Measurements from ENCODE around the gene RND1.
"Not testable (repeated sequence)": the region's sequence is repeated elsewhere in the genome, so short reads cannot be mapped to it uniquely, and the experiment has no call there.

Gene RND1

DNA sequence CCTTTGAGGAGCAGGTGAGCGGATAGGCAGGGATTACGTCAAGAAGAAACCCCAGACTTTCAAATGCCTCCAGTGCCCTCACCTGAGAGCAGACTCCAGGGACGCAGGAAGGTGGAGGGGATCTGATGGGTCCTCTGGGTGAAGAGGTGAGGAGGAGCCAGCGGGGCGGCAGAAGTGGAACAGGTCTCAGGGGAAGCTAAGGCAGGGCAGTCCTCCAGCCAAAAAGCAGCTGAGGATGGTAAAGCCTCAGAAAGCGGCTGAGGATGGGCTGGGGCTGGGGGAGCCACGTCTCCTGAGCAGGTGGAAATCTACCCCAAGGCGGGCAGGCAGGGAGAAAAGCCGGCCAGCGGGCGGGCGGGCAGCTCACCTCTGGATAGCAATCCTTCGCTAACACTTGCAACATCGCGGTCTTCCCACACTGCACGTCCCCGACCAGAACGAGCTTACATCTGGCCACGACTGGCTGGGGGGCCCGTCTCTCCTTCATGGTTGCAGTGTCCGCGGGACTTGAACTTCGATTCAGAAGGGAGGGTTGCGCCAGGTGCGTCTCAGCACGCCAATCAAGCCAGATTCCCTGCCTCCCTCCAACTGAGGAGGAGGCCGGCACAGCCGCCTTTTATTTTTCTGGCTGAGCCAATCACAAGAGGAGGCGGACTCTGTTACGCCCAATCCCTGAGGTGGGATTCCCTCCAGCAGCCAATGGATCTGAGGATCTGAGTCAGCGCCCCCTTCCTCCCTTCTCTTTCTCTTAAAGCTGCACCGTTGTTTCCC is at the start of gene RND1:
Gene RND1, minus strand, starts transcription at position 590 of the 771 bp plus-strand sequence. Its CDS starts 103 bp downstream, at position 487.
- DNase-seq (ENCODE audit: low read depth) = peak; percentile 66

DNA sequence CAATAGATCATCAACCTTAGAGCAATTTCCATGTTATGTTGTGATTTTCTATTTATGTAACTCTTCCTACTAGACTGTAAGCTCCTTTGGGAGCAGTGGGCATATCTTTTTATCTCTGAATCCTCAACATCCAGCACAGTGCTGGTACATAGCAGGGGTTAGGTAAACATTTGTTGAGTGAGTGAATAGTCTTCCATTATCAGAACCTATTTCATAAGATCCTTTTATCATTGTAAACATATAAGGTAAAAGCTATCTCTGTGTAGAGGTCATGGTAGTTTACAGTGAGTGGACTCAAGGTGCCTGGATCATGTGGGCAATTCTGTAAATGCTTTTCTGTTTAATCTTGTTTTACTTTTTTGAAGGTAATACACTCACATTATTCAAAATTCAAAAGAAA is 44.5 kb upstream of the RND1 start:
- DNase-seq (ENCODE audit: low read depth) = no peak

DNA sequence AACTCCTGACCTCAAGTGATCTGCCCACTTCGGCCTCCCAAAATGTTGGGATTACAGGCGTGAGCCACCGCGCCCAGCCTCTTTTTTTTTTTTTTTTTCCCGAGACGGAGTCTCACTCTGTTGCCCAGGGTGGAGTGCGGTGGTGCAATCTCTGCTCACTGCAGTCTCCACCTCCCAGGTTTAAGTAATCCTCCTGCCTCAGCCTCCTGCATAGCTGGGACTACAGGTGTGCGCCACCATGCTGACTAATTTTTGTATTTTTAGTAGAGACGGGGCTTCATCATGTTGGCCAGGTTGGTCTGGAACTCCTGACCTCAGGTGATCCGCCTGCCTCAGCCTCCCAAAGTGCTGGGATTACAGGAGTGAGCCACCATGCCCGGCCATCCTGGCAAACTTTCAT is 44.0 kb upstream of the RND1 start:
- DNase-seq (ENCODE audit: low read depth) = not testable (repeated sequence)

DNA sequence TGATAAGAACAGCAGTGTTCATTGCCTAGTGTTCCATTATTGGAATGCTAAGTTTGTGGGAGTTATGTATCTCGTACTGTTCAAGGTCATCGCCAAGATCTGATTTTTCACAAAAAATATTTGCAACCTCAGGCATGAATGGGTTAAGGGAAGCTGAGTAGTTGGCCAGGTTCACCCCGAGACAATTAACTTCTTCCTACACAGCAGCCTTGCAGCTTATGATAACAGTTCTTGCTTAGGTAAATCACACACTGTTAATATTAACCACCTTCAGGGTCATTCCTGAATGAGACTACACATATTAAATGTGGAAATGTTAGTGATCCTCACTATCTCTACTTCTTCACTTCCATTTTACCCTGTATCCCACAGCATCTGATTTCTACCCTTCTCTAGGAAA is 41.6 kb upstream of the RND1 start:
- DNase-seq (ENCODE audit: low read depth) = no peak

DNA sequence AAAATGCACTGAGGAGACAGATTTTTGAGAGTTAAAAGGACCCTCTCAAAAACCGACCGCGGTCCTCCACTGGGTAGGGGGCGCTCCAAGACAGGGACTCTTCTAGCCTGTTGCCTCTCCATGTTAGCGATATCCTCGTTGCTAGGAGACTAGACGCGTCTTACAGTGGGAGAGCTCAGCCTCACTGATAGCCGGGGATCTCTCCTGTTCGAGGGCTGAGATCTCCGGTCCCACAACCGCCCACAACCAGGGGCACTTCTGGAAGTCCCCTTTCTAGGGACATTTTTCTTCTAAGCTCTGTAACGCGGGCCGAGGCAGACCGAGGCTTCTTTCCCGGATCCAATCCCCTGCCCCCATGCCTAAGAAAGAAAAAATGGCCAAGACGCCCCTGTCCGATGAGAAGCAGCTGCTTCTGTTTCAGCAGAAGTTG is 38.3 kb upstream of the RND1 start:
- peak; percentile 59 for DNase-seq (ENCODE audit: low read depth)

DNA sequence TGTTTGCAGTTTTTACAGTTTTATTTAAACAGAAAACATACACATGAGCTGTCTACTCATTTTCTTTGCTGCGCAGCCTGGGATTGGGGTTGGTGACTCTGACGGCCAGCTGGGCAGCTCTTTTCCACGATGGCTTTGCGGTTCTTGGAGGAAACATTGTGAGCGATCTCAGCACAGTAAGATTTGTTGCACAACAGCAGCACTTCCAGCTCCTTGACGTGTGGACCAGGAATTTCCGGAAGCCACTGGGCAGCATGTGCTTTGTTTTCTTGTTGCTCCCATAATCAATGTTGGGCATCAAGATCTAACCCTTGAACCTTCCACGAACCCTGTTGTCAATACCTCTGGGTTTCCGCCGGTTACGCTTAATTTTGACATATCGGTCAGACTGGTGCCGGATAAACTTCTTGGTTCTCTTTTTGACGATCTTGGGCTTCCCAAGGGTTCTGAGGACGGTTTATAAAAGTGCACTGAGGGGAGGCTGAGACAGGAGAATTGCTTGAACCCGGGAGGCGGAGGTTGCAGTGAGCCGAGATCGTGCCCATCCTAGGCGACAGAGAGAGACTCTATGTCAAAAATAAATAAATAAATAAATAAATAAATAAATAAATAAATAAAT is 37.8 kb upstream of the RND1 start:
- DNase-seq (ENCODE audit: low read depth) = no peak

DNA sequence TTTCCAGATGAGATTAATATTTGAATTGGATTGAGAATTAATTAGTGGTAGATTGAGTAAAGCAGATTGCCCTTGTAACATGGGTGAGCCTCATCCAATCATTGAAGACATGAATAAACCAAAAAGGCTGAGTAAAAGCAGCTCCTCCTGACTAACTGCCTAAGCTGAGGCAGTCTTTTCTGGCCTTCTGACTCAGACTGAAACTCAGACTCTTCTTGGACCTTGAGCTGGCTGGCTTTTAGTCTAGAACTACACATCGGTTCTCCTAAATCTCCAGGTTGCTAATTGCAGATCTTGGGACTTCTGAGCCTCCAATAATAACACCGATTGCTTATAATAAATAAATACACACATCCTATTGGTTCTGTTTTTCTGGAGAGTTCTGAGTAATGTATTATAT is 35.6 kb upstream of the RND1 start:
- no peak for DNase-seq (ENCODE audit: low read depth)

DNA sequence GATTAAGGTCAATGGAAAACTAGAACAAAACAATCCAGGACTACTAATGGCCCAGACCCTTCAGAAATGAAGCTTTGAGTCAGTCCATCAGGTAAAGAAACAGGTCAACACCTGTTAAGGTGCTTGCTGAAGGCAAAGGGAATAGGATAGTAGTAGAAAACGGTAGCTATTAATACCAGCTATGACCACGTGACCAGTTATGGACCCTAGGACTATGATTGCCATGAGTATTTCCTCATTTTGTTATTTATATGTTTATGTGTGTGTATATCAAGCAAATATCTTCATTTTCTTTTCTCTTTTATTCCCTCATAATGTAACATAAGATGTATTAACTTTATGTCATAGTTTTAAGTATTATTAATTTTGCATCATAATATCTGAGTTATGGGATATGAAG is 34.0 kb upstream of the RND1 start:
- DNase-seq (ENCODE audit: low read depth) = no peak

DNA sequence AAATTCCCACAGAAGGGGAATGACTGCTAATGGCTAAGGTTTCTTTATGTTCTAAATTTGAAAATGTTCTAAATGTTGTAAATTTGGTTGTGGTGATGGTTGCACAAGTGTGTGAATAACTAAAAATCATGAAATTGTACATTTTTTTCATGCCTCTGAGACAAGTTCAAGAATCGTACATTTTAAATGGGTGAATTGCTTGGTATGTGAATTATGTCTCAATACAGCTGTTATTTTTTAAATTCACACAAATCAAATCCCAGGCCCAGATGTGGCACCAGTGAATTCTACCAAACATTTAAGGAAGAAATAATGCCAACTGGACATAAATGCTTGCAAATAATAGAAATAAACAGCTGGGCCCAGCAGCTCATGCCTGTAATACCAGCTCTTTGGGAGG is 28.6 kb upstream of the RND1 start:
- DNase-seq (ENCODE audit: low read depth) = no peak

DNA sequence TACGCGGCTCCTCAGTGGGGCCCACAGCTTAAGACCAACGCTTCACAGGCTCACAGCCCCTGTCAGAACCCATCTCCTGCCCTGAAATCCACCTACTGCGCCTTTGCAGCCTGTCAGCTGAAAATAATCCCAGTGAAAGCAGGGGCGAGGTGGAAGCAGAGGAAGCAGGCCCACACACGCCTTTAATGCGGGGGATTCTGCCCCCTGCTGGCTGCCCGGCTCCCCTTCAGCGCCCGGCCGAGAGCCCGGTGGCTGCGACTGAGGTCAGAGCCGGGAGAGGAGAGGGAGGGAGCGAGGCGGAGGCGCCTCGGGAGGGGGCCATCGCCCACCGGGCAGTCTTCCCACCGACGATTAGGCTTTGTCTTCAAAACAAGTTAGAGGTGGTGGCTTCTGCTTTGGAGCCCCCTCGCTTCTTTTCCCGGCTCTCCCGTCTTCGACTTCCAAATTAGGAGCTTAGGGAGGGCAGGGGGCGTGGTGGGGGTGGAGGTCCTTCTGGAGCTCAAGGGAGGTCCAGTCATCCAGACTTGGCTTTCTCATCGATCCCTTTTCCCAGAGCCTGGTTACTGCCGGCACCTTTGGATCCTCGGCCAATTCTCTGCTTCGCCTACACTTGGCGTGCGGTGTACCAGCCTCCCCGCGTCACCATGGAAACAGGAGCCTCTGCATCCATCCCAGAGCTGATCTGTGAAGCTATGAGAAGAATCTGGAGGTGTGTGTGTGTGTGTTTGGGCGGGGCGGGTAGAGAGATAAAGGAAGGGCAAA is 25.2 kb upstream of the RND1 start:
- DNase-seq (ENCODE audit: low read depth) = peak; percentile 49

DNA sequence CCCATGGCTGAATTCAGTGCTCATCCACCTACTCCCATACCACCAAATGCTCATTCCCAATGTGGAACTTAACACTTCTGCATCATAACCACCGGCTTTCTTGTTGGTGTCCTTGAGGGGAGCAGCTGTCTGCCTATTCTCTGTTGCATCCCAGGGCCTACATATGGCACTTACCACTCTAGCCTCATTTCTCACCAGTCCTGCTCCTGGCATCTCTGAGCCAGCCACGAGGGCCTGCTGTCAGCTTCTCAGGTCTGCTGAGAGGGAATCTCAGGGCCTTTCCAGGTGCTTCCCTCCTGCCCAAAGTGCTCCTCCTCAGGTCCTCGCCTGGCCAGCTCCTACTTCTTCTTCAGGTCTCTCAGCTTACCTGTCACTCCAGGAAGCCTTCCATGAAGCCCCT is 24.0 kb upstream of the RND1 start:
- no peak for DNase-seq (ENCODE audit: low read depth)

DNA sequence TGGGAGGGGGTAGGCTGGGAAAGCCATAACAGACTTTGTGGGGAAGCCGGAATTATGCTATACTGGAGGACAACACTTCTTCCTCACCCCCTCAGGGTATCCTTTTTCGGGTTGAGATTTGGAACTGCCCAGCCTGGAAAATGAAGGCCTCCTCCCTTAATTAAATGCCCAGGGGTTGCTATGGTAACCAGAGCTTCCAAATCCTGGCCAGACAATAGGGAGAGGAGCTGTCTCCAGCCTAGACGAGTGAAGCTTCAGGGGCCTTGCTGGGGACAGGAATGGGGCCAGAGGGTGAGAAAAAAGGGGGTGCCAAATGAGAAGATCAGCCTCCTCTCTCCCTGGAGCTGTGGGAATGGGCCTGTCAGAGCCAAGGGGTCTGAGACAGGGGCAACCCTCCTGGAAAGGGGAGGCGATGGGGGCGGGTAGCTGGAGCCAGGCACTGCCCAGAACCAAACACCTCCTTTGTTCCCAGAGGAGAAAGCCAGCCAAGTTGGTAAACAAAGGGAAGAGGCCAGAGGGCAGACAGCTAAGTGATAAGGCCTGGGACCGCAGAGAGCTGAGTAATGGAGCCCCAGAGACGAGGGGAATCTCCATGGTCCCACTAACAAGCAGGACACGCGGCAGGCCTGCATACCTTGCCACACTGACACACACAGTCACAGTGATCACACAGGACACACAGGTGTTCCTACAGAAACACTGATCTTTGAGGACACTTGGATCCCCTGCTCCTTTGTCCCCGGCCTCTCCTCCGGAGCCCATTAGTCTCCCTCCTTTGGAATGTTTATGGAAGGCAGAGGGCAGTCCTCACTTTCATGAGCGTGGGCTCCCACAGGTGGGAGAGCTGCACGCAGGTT is 17.9 kb upstream of the RND1 start:
- DNase-seq (ENCODE audit: low read depth) = no peak

DNA sequence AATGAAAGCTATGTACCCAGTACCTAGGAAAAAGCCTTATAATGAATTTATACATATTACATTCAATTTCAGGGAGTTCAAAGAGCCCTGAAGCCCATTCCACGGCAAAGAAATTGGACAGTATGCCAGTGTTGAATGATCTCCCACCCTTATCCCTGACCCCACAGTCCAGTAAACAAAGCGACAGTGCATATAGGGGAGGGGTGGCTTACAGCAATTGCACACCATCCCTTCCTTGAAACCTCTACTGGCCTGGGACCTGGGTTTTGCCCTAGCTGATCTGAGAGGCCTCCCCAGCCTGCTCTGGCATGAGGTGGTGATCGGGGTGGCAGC is 17.3 kb upstream of the RND1 start:
- no peak for DNase-seq (ENCODE audit: low read depth)

DNA sequence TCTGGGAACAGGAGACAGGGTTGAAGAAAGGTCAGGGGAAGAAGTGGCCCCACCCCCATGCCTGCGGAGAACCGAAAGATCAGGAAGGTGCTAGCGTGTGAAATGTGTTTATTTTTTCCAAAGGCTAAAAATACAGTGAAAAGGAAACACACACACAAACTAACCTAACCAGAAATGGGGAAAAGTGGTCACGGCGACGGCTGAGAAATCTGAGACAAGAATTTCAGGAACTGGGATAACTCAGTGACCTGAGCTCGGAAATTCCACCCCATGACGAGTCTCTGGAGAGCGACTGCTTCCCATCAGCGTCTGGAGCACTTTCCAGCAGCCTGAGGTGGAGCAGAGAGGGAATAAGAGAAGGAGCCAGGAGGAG is 16.6 kb upstream of the RND1 start:
- no peak for DNase-seq (ENCODE audit: low read depth)

DNA sequence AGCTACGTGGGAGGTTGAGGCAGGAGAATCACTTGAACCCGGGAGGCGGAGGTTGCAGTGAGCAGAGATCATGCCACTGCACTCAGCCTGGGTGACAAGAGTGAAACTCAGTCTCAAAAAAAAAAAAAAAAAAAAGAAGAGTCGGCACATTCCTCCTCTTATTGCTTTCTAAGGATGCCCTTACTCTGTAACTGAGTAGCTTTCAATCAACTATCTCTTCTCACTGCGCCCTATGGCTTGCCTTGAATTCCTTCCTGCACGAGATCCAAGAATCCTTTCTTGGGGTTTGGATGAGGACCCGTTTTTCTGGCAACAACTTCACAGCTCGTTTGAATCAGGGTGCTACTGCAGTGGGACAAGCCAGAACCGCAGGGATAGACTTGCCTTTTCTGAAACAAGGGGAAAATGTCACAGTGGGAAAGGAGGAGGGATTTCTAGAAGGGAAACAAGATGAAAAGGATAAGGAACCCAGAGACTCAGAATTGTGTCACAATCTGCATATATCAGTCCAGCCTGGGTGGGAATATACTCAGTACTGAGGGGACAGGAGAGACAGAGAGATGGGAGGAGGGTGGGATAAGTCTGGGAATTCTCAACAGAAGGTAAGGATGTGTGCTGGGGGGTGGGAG is 16.1 kb upstream of the RND1 start:
- no peak for DNase-seq (ENCODE audit: low read depth)

DNA sequence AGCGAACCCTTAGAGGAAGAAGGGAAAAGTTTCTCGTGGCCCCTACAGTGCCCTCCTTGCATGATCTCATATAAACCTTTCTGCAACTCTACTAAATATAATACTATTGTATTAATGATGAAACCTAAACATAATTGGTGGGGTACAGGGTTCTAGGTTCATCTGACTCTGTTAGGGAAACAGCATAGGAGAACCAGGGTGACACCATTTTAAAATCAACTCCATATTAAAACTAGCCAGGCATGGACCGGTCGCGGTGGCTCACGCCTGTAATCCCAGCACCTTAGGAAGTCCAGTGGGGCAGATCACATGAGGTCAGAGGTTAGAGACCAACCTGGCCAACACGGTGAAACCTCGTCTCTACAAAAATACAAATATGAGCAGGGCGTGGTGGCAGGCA is 15.0 kb upstream of the RND1 start:
- DNase-seq (ENCODE audit: low read depth) = no peak

DNA sequence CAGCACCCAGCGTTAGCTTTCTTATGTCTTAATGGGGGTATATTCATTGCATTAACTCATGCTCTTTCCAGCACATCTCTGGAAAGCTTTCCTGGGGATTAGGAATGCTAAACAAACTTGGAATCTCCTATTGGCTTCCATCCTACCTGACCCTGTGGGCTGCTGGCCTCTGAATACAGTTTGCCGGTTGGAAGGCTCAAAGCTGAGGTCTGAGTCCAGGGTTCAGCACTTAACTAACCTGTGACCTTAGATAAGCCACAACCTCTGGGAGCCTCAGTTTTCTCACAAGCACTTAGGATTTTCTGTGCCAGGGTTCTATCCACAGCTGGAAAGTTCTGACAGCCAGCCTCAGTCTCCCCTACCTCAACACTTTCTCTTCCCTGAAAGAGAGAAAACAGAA is 12.9 kb upstream of the RND1 start:
- no peak for DNase-seq (ENCODE audit: low read depth)

DNA sequence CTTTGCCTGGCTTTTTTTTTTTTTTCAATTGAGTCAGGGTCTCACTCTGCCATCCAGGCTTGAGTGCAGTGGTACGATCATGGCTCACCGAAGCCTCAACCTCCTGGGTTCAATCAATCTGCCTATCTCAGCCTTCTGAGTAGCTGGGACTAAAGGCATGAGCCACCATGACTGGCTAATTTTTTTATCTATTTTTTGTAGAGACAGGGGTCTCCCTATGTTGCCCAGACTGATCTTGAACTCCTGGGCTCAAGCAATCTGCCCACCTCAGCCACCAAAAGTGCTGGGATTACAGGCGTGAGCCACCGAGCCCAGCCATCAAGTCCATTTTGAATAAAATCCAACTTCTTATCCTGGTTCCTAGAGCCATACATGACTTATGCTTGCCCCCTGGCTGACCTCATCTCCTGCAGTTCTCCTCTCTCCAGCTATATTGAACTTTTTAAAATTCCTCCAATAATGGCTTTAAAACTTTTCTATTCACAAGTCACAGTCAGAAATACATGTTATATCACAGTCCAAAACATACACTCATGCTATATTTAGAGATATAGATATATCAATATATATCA is 10.4 kb upstream of the RND1 start:
- no peak for DNase-seq (ENCODE audit: low read depth)

DNA sequence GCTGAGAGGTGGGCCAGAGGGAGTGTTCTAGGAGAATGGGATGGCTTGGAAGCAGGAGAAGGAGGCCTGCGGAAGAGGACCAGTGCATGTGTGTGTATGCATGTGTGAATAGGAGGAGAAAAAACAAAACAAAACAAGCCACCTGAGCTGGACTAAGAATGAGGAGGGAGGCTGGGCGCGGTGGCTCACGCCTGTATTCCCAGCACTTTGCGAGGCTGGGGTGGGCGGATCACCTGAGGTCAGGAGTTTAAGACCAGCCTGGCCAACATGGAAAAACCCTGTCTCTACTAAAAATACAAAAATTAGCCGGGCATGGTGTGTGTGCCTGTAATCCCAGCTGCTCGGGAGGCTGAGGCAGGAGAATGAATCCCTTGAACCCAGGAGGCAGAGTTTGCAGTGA is 7.9 kb upstream of the RND1 start:
- not testable (repeated sequence) for DNase-seq (ENCODE audit: low read depth)

DNA sequence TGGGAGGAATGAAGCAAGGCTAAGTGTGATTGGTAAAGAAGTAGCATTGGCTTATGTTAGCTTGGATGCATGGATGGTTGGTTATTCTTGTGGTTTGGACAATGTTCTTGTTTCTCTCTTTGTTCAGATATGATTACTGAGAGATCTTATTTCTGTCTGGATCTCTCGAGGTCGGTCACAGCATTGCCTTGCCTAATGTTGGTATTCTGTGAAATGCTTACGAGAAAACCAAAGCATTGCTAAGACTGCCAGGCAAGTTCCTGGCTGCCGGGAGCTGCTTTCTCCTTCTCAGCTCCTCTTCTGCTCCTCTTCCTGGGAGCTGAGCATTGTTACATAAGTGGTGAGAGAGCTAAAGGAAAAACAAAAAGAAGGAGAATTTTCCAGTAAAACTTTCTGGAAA is 7.4 kb upstream of the RND1 start:
- DNase-seq (ENCODE audit: low read depth) = no peak

DNA sequence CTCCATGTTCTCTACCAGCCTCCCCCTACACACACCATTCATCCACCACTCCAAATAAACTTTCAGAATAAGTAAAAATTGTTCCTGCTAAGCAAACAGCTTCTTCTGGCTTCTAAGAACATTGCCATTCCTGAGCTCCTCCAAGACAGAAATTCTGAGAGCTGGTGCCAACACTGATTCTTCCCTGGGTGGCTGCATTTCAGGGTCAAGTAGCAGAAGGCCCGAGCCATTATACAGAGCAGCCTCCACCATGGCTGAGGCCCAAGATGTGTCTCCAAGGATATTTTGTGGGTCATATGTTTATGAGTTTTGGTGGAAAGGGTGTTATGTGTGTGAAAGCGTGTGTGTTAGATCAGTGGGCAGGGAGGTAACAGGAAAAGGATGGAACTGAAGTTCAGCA is 3.5 kb upstream of the RND1 start:
- no peak for DNase-seq (ENCODE audit: low read depth)

DNA sequence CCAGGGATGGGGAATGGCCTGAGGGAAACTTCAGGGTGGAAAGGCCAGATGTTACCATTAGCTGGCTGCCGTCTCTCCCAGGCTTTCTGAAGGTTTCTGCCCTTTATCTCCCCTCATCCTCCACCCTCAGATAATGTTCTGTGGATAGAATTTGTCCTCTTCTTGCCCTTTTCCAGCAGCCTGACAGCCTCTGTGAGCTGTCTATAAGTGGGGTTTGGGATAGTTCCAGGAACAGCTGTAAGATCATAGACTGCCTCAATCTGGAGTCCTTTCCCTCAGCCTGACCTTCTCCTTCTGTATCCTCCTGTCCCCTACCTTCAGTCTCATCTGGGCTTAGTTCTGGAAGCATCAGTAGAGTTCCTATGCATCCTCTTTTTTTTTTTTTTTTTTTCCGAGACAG is 2.8 kb upstream of the RND1 start:
- no peak for DNase-seq (ENCODE audit: low read depth)

Data from stimulated activated CD8-positive, alpha-beta memory T cell treated with anti-CD3 and anti-CD28 coated beads, Interleukin-12 subunit alpha, Interleukin-12 subunit beta, amount 100 ng/mL, for 4 hours (primary cell).